ENCODE data around the gene LCNL1.

LCNL1 gene

GRCh38 chr9:136975644-136976043, 7.1 kb upstream of the LCNL1 start:
- DNase-seq (ENCODE audit: low read depth in 2 of 2): no peak

GRCh38 chr9:136977223-136977622, 5.6 kb upstream of the LCNL1 start, which contains the start of gene PTGDS:
PTGDS (plus strand) TSS chr9:136977504; CDS start chr9:136977579, 75 bp downstream.
- DNase-seq (ENCODE audit: low read depth in 2 of 2): no peak

- no peak for DNase-seq (ENCODE audit: low read depth in 2 of 2)
Observed at GRCh38 chr9:136977649-136978072, 5.1 kb upstream of the LCNL1 start.

- peak; percentile 57 to 66 for DNase-seq (ENCODE audit: low read depth in 2 of 2)
Observed at GRCh38 chr9:136978073-136978864, 4.5 kb upstream of the LCNL1 start.

GRCh38 chr9:136978865-136979544, 3.8 kb upstream of the LCNL1 start:
- DNase-seq (ENCODE audit: low read depth in 2 of 2): no peak

GRCh38 chr9:136979769-136980587, 2.8 kb upstream of the LCNL1 start:
- DNase-seq (ENCODE audit: low read depth in 2 of 2): no peak

GRCh38 chr9:136980669-136981478, 1.9 kb upstream of the LCNL1 start:
- no peak for DNase-seq (ENCODE audit: low read depth in 2 of 2)

GRCh38 chr9:136981588-136982231, 1.1 kb upstream of the LCNL1 start:
- no peak for DNase-seq (ENCODE audit: low read depth in 2 of 2)

- DNase-seq (ENCODE audit: low read depth in 2 of 2): no peak
Observed at GRCh38 chr9:136983167-136983566, 374 bp downstream of the LCNL1 start.

- DNase-seq (ENCODE audit: low read depth in 2 of 2): no peak
Observed at GRCh38 chr9:136983656-136984314, 992 bp downstream of the LCNL1 start.

GRCh38 chr9:136984464-136985026, 1.8 kb downstream of the LCNL1 start:
- no peak for DNase-seq (ENCODE audit: low read depth in 2 of 2)

- DNase-seq (ENCODE audit: low read depth in 2 of 2): no peak
Observed at GRCh38 chr9:136985027-136985602, 2.3 kb downstream of the LCNL1 start.

GRCh38 chr9:136985853-136986252, 3.1 kb downstream of the LCNL1 start:
- no peak for DNase-seq (ENCODE audit: low read depth in 2 of 2)

- DNase-seq (ENCODE audit: low read depth in 2 of 2): no peak
Observed at GRCh38 chr9:136988872-136989271, 6.1 kb downstream of the LCNL1 start.

GRCh38 chr9:136990242-136990911, 7.6 kb downstream of the LCNL1 start:
- DNase-seq (ENCODE audit: low read depth in 2 of 2): no peak

GRCh38 chr9:136991993-136992818, 9.4 kb downstream of the LCNL1 start, which contains the start of gene PAXX:
PAXX (plus strand) TSS chr9:136992422; CDS start chr9:136992444, 22 bp downstream.
- DNase-seq (ENCODE audit: low read depth in 2 of 2): peak; percentile 88 to 91

- no peak for DNase-seq (ENCODE audit: low read depth in 2 of 2)
Observed at GRCh38 chr9:136992819-136993369, 10.1 kb downstream of the LCNL1 start.

All from stimulated activated CD8-positive, alpha-beta memory T cell treated with anti-CD3 and anti-CD28 coated beads, Interleukin-2, amount 100 ng/mL, for 1 hour (primary cell).